Posterior vena cava (tissue), 2 donors: ENCODE measurements around the gene DAP. TPM values are rescaled to one million over a fixed set of nuclear protein-coding genes. Genes with fewer than 3 reads are reported as not detected.
"Not testable (repeated sequence)": the region's sequence is repeated elsewhere in the genome, so short reads cannot be mapped to it uniquely, and the experiment has no call there.

Experiments
- DNase-seq: peaks from one replicate; pipeline ENCODE4 v3.0.0-alpha.2; 2020; ENCODE audit warnings: low spot score
- intact Hi-C, 2 donors: fragments of 100-400 bp; cut with DNase I; formaldehyde crosslinking; loops; one replicate each; pipeline versions ENCODE4 v1.14.1 to v1.14.2; 2022 to 2023
- total RNA-seq, 2 donors: library from RNA; stranded (reverse); fragmentation: NEBNext Ultra II Directional; extraction: Animal tissue kit (Norgen Biotek cat#: 25700); gene quantifications; one replicate each; pipeline ENCODE4 v1.2.1, GENCODE V29; 2021
- donor health status: DM: yes; HTN: yes; CAD: no.
- donor health status: DM: yes; HTN: yes; CAD: no.

Gene DAP
- total RNA-seq, 2 donors from 2014 or later: 86.9 to 102 TPM

DNA sequence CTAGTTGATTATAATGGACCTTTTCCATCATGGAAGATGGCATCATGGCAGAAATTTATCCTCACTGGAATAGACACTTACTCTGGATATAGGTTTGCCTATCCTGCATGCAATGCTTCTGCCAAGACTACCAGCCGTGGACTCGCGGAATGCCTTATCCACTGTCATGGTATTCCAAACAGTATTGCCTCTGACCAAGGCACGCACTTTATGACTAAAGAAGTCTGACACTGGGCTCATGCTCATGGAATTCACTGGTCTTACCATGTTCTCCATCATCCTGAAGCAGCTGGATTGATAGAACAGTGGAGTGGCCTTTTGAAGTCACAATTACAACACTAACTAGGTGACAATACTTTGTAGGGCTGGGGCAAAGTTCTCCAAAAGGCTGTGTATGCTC lies 40.3 kb downstream of the DAP start:
- intact Hi-C loops: not testable (repeated sequence)

DNA sequence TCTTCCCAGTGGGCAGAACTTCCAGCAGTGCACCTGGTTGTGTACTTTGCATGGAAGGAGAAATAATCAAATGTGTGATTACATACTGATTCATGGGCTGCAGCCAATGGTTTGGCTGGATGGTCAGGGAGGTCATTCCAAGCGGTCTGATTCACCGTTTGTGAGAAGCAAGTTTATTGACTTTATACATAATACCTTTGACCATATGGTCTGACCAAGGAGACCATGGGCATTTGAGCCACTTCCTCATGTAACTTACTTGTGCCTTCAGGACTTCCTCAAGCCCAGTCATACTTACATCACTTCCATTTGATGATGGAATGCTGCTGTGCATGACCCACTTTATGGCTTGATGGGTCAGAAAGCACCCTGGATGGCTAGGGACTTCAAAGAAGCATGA lies 41.1 kb downstream of the DAP start:
- intact Hi-C loops: no loop called here
- no peak for DNase-seq

More for the DNA sequence above, 40.3 kb downstream of the DAP start:
- not testable (repeated sequence) for DNase-seq

DNA sequence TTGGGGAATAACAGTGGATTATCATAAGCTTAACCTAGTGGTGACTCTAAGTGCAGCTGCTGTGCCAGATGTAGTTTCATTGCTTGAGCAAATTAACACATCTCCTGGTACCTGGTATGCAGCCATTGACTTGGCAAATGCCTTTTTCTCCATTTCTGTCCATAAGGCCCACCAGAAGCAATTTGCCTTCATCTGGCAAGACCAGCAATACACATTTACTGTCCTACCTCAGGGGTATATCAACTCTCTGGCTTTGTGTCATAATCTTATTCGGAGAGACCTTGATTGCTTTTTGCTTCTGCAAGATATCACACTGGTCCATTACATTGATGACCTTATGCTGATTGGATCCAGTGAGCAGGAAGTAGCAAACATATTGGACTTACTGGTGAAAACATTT lies 42.4 kb downstream of the DAP start:
- intact Hi-C loops, DNase-seq: not testable (repeated sequence)

DNA sequence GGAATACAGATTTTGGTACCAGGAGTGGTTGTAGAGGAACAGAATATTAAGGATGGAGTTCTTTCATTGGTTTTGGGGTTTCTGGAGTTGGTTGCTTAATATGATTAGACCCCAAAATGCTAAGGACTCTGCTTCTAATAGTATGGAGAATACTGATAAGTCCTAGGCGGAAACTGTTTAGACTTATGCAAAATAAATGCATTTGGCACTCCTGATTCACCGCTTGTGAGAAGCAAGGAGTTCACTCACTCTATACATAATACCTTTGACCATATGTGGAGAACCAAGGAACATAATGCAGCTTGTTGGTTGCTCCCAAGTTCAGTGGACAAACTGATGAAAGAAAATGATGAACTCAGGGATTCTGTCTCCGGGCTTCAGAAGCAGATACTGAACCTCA lies 44.2 kb downstream of the DAP start:
- intact Hi-C loops, DNase-seq: not testable (repeated sequence)

DNA sequence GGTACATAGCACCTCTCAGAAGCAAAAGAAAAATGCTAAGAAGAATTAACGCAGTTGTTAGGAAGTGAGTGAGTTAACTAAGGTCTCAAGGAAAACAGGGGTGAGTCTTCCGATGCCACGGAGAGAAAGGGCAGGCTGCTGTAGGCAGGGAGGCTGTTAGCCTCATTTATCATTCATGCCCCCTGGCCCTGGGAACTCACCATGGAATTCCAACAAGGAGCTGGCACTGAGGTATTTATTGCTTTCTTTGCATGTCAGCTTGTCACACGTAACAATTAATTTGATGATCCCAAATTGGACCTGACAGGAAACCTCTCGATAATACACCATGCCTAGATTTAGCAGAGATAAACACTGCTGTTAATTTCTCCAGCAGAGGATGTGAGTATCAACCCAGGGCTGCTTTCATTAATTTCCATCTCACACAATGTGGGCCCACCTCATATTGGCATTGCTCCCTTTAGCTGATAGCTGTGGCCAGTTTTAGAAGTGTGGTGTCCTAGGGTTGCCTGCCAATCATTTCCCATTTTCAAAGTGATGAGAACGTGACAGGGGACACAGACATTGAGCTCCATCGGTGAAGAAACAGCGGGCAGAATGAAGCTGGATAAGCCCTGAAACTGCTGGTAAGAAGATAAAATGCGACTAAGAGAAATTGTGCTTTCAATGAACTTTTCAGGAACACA lies 45.3 kb downstream of the DAP start:
- no peak for DNase-seq
- intact Hi-C loops: no loop called here

DNA sequence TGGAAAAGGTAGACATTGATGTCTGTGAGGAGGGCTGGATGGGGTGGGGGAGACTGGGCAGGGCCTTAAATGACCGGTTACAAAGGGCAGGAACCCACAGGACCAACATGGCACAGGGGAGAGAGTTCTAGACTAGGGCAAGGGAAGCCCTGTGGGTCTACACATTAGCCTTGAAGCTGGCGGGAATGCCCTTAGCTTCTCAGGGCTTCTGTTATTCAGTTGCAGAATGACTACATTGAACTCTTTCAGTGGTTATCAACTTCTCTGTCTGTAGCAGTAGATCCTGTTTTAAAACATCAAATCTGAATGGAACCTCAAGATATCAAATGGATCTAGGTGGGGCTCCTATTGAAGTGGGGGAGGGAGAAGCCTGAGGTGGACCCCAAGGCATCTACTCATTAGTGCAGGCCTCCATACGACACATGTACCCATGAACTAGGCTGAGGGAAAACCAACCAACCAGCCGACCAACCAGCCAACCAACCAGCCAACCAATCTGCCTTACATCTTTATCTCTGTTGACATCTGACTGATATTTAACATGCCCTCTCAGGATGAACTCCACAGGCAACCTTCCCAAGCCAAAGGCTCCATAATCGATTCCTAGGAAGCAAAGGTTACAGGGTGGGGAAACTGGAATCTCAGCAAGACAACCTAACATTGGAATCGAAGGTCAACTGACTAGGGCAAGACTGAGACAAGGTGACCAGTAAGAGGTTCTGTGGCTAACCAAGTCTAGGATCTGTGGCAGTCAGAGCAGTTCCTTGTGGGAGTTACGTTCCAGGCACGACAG lies 48.3 kb downstream of the DAP start:
- intact Hi-C loops: no loop called here
- no peak for DNase-seq

DNA sequence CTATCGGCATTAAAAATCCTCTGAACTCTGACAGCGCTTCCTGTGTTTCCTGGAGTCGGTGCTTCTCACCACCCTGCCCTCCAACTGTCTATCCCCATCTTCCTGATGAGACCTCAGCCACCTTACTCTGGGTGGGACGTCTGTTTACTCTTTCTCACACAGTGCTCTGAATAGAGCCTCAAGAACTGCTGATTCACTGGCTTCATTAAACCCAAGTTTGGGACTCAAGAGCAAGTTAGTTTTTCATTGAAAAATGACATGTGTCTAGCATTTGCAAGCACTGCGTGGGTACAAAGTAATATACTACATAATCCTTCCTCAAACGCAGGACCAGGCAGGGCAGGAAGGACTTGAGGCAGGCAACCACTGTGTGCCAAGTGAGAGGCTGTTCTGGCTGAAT lies 49.5 kb downstream of the DAP start:
- intact Hi-C loops: no loop called here
- no peak for DNase-seq

DNA sequence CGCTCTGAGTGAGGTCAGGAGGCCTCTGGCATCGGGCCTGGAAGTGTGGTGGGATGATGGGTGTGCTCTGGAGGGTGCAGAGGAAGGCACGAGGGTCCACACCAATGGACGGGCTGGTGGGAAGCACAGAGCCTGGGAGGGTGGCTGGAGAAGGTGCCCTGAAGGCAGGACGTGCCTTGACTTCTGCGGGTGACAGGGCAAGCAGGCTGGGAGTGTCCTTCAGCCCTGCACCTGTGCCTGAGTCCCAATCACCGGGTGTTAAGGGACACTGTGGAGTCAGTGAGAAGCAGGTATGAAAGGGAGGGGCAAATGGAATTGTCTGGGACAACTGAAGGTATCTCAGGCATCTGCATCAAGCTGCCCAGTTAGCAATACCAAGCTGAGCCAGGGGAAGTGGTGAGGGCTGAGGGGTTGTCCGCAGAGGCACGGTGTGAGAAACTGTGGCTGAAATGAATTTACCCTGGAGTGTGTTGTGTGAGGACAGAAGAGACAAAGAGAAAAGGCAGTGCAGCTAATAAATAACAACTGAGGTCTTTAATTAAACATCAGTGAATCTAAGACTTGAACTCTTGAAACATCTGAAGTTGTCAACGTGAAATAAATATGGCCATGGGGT lies 50.4 kb downstream of the DAP start:
- intact Hi-C loops: no loop called here
- DNase-seq: no peak

DNA sequence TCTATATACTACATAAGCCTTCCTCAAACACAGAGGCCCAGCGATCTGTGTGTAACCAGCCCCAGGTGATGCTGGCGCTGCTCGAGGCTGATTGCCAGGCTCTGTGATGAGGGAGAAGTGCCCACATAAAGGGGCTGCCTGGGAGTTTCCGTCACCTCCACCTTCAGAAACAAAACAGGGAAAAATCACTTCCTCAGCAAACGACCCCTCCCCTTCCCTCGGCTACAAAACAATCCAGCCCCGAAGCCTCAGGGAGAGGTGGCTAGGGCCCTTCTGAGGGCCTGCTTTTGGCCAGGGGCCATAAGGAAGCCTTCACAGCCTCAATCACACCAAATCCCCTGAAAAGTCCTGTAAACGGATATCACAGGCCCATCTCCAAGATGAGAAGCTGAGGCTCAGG lies 51.1 kb downstream of the DAP start:
- no peak for DNase-seq
- intact Hi-C loops: loop anchor here in 1 of 2 donors (10.0 kb wide), 1 partner anchor 45 kb away; no protein-coding TSS in a partner anchor

DNA sequence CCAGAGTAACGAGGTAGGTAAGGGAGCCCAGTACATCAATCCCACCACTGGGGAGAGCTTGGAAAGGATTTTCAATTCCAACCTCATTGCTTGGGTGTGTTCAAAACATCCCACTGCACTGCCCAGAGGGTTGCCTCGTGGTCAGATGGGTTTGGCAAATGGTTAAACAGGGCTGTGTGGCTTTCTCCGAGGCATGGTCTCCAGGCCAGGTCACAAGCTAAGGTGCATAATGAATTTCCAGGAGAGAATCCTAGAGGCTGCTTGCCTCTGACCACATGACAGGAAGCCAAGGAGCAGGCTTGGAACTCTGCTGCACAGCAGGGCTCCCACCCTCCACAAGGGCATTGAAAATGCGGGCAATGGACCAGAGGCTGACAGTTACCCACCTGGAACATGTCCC lies 51.6 kb downstream of the DAP start:
- no peak for DNase-seq
- intact Hi-C loops: loop anchor here in 1 of 2 donors (10.0 kb wide), 1 partner anchor 45 kb away; no protein-coding TSS in a partner anchor

DNA sequence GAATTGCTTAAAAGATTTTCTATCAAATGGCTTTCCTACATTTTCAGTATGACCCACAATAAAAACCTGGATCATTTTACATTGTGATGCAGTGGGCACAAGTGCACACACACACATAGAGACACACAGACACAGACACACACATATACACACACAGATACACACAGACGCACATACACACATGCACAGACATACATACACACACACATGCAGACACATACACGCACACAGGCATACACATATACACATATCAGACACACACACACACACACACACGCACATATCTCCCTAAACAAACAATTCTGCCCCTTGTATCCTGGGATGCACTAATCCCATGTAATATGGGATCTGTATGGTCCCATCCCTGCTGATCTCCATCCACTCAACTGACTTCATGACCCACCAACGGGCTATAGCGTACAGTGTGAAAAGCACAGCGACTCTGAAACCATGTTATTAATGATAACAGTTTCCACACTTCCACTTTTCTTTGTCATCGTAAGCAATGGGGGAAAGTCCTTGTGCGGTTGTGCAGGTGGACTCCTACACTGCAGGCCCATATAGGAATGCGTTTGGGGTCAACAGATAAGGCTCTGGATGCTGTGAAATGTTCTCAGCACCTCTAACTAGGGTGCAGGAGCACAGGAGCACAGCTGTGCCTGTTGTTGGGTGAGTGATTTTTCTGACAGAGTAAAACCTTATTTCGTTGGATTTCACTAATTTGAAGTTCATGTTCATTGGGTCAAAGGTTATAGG lies 52.7 kb downstream of the DAP start:
- no peak for DNase-seq
- intact Hi-C loops: loop anchor here in 1 of 2 donors (10.0 kb wide), 1 partner anchor 46 kb away; no protein-coding TSS in a partner anchor

DNA sequence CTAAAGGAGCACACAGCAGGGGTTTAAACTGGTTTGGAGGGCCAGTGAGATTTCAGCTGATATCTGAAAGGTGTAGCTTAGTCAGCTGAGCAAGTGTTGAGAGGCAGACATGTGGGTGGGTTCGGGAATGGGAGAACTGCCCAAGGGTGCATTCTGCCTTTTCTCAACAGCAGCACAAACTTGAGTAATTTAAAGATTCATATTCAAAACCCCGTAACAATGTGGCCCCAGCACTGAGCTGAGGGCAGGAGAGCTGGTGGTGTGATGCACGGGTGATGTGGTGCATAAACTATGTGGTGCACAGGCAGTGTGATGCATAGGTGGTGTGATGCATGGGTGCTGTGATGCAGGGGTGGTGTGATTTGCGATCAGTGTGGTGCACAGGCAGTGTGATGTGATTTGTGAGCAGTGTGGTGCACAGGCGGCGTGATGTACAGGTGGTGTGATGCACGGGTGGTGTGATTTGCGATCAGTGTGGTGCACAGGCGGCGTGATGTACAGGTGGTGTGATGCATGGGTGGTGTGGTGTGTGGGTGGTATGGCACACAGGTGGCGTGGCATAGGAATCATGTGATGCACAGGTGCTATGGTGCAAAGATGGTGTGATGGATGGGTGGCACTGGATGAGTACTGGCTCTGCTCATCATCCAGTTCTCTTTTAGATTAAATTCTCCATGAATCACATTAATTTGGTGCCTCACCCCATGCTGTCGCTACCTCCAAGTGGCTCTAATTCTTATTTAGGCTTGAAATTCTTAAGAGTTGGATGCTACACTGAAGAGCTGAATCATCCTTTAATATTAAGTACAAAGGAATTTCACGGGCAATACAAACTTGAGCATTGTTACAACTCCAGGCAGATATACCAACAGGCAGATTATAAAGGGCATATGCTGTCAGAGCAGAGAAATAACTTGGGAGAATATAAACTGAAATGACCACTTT lies 53.6 kb downstream of the DAP start:
- no peak for DNase-seq
- intact Hi-C loops: loop anchor here in 1 of 2 donors (10.0 kb wide), 1 partner anchor 47 kb away; no protein-coding TSS in a partner anchor

DNA sequence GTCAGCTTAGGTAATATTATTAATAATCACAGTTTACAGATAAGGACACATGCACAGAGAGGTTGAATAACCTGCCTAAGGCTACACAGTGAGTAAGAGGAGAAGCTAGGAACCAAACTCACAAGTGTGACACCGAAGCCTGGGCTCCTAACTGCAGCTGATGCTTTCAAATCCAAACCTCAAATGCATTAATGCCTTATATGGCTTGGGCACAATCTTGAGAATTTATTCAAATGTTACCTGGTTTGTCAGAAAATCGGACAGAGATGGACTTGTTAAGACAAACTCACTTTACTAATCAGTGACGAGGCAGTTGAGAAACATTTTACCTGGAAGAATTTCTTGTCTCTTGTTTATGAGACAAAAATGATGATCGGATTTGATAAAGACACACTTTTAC lies 54.7 kb downstream of the DAP start:
- no peak for DNase-seq
- intact Hi-C loops: loop anchor here in 1 of 2 donors (10.0 kb wide), 1 partner anchor 48 kb away; no protein-coding TSS in a partner anchor

DNA sequence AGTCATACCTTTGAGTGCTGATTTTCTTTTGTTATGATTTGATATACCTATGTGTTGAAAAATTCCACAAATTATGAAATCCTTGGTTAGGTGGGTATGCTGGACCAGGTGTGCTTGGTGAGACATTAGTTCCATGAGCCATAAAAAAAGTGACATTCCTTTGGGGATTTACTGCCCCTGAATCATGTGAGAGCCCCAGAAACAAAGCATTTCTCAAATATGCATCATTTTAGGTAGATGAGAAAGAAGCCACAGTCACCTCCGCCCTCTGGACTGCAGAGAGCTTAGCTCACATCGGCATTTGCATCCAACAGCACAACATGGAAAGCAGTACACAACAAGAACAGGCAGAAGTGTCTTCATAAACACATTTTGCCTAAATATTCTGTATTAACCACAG lies 55.3 kb downstream of the DAP start:
- intact Hi-C loops: loop anchor here in 1 of 2 donors (10.0 kb wide), 1 partner anchor 49 kb away; no protein-coding TSS in a partner anchor
- DNase-seq: no peak

DNA sequence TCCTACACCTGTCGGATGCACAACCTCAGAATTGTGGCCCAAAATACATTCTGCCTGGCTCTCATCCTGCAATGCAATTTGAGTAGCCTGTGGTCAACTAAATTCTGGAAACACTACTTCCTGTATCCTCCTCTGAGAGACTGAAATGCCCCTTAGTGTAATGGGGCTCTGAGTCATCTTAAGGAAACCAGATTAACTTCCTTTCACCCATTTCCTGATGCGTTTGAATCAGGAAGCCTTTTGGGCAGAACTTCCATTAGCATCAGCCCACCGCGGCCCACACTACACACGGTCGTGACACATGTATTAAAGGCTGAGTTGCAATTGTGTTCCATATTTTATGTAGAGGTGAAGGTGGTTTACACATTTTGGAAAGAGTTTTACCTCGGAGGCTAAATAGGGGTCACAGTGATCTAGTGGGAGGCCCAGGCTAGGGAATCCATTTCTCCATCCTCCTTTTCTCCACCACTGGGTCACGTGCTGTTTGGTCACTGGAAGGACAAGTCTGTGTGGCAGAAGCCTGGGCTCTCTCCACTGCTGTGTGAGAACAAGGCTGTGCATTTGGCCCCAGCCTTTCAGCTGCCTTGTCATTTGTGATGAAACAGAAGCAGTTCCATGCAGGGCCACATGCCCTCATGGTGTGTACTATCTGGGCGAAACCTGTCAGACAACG lies 55.9 kb downstream of the DAP start:
- DNase-seq: no peak
- intact Hi-C loops: loop anchor here (5.0 to 10.0 kb wide), 2 partner anchors 50 to 52 kb away; no protein-coding TSS in a partner anchor

DNA sequence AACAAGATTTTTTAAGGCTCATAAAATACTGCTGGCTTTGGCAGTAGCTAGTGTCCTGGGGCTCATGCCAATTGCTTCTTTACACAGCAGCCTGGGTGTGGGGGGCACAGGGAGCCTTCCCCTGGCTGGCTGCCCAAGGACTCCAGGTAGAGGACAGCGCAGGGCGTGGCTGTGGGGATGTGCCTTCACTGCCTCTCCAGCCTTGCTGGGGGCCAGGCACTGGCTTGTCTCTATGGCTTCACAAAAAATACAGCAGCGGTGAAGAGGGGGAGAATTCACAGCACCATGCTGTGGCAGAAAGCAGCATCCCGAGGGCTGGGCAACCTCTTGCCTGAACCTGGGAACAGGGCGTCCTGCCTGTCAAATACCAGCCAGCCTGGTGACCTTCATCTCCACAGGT lies 57.4 kb downstream of the DAP start:
- intact Hi-C loops: loop anchor here (5.0 to 10.0 kb wide), 2 partner anchors 51 to 54 kb away; no protein-coding TSS in a partner anchor

DNA sequence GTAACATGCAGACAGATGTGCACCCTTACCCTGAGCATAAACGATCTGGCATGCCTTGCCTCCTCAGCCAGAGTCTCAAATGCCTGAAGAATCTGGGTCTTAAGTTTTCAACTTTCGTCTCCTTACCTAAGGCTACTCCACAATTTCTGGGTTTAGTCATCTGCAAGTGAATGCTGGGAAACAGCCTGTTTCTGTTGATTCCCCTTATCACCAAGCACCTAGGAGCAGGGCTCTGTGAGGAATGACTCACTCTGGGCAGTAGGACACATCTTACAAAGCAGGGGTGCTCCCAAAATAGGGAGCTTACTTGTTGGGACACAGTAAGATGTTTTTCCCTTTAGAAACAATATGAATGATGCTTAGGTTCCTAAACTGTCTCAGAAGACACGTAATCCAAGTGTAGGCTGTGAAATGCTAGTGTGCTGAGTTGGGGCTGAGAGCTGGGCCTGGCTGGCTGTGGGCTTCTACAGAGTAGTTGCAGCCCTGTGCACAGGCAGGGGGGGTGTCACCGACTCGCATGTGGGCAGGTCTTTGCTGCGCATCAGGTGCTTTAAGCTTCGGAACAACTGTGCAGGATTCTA lies 58.0 kb downstream of the DAP start:
- intact Hi-C loops: loop anchor here (5.0 to 10.0 kb wide), 2 partner anchors 52 to 54 kb away; no protein-coding TSS in a partner anchor
- DNase-seq: no peak

More for the DNA sequence above, 57.4 kb downstream of the DAP start:
- no peak for DNase-seq
